ENCODE measurements around the gene AGPAT2. TPM values are rescaled to one million over a fixed set of nuclear protein-coding genes. Genes with fewer than 3 reads are reported as not detected.

Gene AGPAT2
- total RNA-seq, 2 donors from 2014 or later = 7.7 to 8.5 TPM

GRCh38 chr9:136684339-136684738 is 2.9 kb downstream of the AGPAT2 start:
- no peak overlapping the region for H3K4me3 Mint-ChIP-seq

GRCh38 chr9:136683755-136684154 is 3.5 kb downstream of the AGPAT2 start:
- no peaks in the 10 kb centered on the region for H3K27me3 Mint-ChIP-seq
- H3K36me3 Mint-ChIP-seq (ENCODE audit: low read depth) = no peaks in the 10 kb centered on the region
- H3K4me3 Mint-ChIP-seq = no peak overlapping the region
- DNase-seq (no peak), ATAC-seq (no peak)
- peaks cover 8% of the 10 kb centered on the region for H3K4me1 Mint-ChIP-seq
- H3K9me3 ChIP-seq (ENCODE audit: control insufficient read depth, low read length, poor library complexity, severe bottlenecking) = no peaks in the 10 kb centered on the region
- no peak overlapping the region for H3K27ac Mint-ChIP-seq

More at GRCh38 chr9:136684339-136684738, 2.9 kb downstream of the AGPAT2 start:
- ATAC-seq = no peak
- H3K9me3 ChIP-seq (ENCODE audit: control insufficient read depth, low read length, poor library complexity, severe bottlenecking) = no peaks in the 10 kb centered on the region
- DNase-seq = no peak
- Mint-ChIP-seq H3K27ac (no peak overlapping the region), H3K4me1 (peaks cover 8% of the 10 kb centered on the region), H3K36me3 (ENCODE audit: low read depth) (no peaks in the 10 kb centered on the region), H3K27me3 (no peaks in the 10 kb centered on the region)

- no peaks in the 10 kb centered on the region for H3K9me3 ChIP-seq (ENCODE audit: control insufficient read depth, low read length, poor library complexity, severe bottlenecking)
- no peak overlapping the region for H3K4me3 Mint-ChIP-seq
- H3K4me1 Mint-ChIP-seq = peaks cover 8% of the 10 kb centered on the region
- ATAC-seq (no peak), DNase-seq (no peak)
- H3K27me3 Mint-ChIP-seq = no peaks in the 10 kb centered on the region
- no peak overlapping the region for H3K27ac Mint-ChIP-seq
- H3K36me3 Mint-ChIP-seq (ENCODE audit: low read depth) = no peaks in the 10 kb centered on the region
Observed at GRCh38 chr9:136683173-136683745, 4.0 kb downstream of the AGPAT2 start.

- no peaks in the 10 kb centered on the region for H3K36me3 Mint-ChIP-seq (ENCODE audit: low read depth)
- ATAC-seq (no peak), DNase-seq (no peak)
- H3K4me1 Mint-ChIP-seq = peaks cover 8% of the 10 kb centered on the region
- no peaks in the 10 kb centered on the region for H3K27me3 Mint-ChIP-seq
- no peak overlapping the region for H3K27ac Mint-ChIP-seq
- H3K4me3 Mint-ChIP-seq = no peak overlapping the region
- no peaks in the 10 kb centered on the region for H3K9me3 ChIP-seq (ENCODE audit: control insufficient read depth, low read length, poor library complexity, severe bottlenecking)
Observed at GRCh38 chr9:136682710-136683109, 4.5 kb downstream of the AGPAT2 start.

- no peaks in the 10 kb centered on the region for H3K9me3 ChIP-seq (ENCODE audit: control insufficient read depth, low read length, poor library complexity, severe bottlenecking)
- no peak for DNase-seq
- H3K4me3 Mint-ChIP-seq = no peak overlapping the region
- no peak overlapping the region for H3K27ac Mint-ChIP-seq
- no peaks in the 10 kb centered on the region for H3K27me3 Mint-ChIP-seq
- no peaks in the 10 kb centered on the region for H3K36me3 Mint-ChIP-seq (ENCODE audit: low read depth)
- H3K4me1 Mint-ChIP-seq = peaks cover 8% of the 10 kb centered on the region
- ATAC-seq = no peak
Observed at GRCh38 chr9:136681945-136682699, 5.1 kb downstream of the AGPAT2 start.

DNA sequence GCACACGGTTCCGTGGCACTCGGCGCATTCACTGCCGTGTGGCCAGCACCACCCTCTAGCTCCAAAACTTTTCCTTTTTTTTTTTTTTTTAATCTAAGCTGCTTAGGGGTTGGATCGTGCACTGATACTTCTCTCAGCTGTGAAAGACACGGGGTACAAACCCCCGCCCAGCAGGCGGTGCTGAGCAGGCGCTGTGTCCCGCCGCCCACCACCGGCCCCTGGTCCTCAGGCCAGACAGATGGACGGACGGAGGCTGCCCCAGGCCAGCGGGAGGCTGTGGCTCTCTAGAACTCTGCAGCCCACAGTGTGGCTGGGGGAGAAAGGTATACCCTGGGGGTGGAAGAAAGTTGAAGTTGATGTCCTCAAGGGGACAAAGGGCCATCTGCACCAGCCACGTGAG is 6.2 kb downstream of the AGPAT2 start:
- Mint-ChIP-seq H3K4me3 (no peak overlapping the region), H3K27me3 (no peaks in the 10 kb centered on the region), H3K36me3 (ENCODE audit: low read depth) (no peaks in the 10 kb centered on the region), H3K27ac (no peak overlapping the region), H3K4me1 (peaks cover 3% of the 10 kb centered on the region)
- DNase-seq = no peak
- no peak for ATAC-seq
- no peaks in the 10 kb centered on the region for H3K9me3 ChIP-seq (ENCODE audit: control insufficient read depth, low read length, poor library complexity, severe bottlenecking)

DNA sequence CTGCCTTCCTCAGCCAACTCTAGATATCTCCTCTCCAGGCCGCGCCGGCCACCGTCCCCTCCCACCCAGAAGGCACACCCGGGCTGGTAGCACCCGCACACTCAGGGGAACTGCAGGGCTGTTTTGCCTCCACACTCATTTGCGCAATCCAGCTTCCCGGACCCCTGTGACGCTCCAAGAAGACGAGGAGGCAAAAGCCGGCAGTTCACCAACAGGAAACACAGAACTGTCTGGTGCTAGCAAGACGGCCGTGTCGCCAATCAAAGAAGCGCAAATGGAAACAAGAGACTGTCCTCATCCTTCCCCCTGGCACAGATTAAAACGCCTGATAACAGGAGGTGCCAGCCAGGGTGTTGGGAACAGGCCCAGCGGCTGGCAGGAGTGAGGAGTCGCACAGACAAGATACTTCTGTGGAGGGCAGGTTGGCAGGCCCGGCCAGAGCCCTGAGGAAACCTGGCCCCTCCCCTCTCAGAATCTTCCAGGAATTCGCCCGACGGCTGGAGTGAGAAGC is 7.8 kb downstream of the AGPAT2 start:
- Mint-ChIP-seq H3K27ac (no peak overlapping the region), H3K4me3 (no peak overlapping the region), H3K36me3 (ENCODE audit: low read depth) (no peaks in the 10 kb centered on the region), H3K4me1 (no peaks in the 10 kb centered on the region), H3K27me3 (no peaks in the 10 kb centered on the region)
- ATAC-seq (no peak), DNase-seq (no peak)
- no peaks in the 10 kb centered on the region for H3K9me3 ChIP-seq (ENCODE audit: control insufficient read depth, low read length, poor library complexity, severe bottlenecking)

GRCh38 chr9:136678624-136679023 is 8.6 kb downstream of the AGPAT2 start:
- no peak for ATAC-seq
- H3K9me3 ChIP-seq (ENCODE audit: control insufficient read depth, low read length, poor library complexity, severe bottlenecking) = no peaks in the 10 kb centered on the region
- H3K27me3 Mint-ChIP-seq = no peaks in the 10 kb centered on the region
- DNase-seq = no peak
- no peak overlapping the region for H3K27ac Mint-ChIP-seq
- H3K4me3 Mint-ChIP-seq = no peak overlapping the region
- no peaks in the 10 kb centered on the region for H3K4me1 Mint-ChIP-seq
- no peaks in the 10 kb centered on the region for H3K36me3 Mint-ChIP-seq (ENCODE audit: low read depth)

DNA sequence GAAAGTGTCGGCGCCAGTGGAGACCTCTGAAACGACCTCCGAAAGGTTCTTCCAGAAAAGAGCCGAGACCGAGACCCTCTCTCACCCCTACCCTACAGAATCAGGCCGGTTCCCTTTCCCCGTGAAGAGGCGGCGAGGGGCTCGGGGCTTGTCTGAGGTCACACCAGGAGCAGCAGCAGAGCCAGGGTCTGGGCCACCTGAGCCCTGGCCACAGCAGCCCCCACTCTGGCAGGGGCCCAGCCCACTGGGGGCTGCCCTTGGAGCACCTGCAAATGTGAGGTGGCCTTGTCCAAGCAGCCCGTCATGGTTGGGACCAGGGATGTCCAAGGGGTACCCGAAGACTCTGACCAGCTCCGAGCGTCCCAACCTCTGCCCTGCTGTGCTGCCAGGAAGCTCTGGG is 9.2 kb downstream of the AGPAT2 start:
- no peaks in the 10 kb centered on the region for H3K27me3 Mint-ChIP-seq
- no peaks in the 10 kb centered on the region for H3K36me3 Mint-ChIP-seq (ENCODE audit: low read depth)
- DNase-seq = no peak
- H3K4me3 Mint-ChIP-seq = no peak overlapping the region
- no peaks in the 10 kb centered on the region for H3K9me3 ChIP-seq (ENCODE audit: control insufficient read depth, low read length, poor library complexity, severe bottlenecking)
- no peaks in the 10 kb centered on the region for H3K4me1 Mint-ChIP-seq
- no peak overlapping the region for H3K27ac Mint-ChIP-seq
- ATAC-seq = no peak

- Mint-ChIP-seq H3K4me3 (no peak overlapping the region), H3K27me3 (no peaks in the 10 kb centered on the region), H3K4me1 (no peaks in the 10 kb centered on the region), H3K27ac (no peak overlapping the region), H3K36me3 (ENCODE audit: low read depth) (no peaks in the 10 kb centered on the region)
- ATAC-seq (no peak), DNase-seq (no peak)
- H3K9me3 ChIP-seq (ENCODE audit: control insufficient read depth, low read length, poor library complexity, severe bottlenecking) = no peaks in the 10 kb centered on the region
Observed at GRCh38 chr9:136676920-136677686, 10.2 kb downstream of the AGPAT2 start.

GRCh38 chr9:136676297-136676794 is 10.9 kb downstream of the AGPAT2 start:
- no peaks in the 10 kb centered on the region for H3K9me3 ChIP-seq (ENCODE audit: control insufficient read depth, low read length, poor library complexity, severe bottlenecking)
- peaks cover 2% of the 10 kb centered on the region for H3K4me1 Mint-ChIP-seq
- H3K4me3 Mint-ChIP-seq = no peak overlapping the region
- DNase-seq = no peak
- no peaks in the 10 kb centered on the region for H3K36me3 Mint-ChIP-seq (ENCODE audit: low read depth)
- H3K27ac Mint-ChIP-seq = no peak overlapping the region
- H3K27me3 Mint-ChIP-seq = no peaks in the 10 kb centered on the region
- ATAC-seq = no peak

GRCh38 chr9:136675477-136676296 is 11.6 kb downstream of the AGPAT2 start:
- DNase-seq = no peak
- H3K27ac Mint-ChIP-seq = no peak overlapping the region
- H3K4me3 Mint-ChIP-seq = no peak overlapping the region
- no peaks in the 10 kb centered on the region for H3K27me3 Mint-ChIP-seq
- H3K36me3 Mint-ChIP-seq (ENCODE audit: low read depth) = no peaks in the 10 kb centered on the region
- peaks cover 2% of the 10 kb centered on the region for H3K4me1 Mint-ChIP-seq
- H3K9me3 ChIP-seq (ENCODE audit: control insufficient read depth, low read length, poor library complexity, severe bottlenecking) = no peaks in the 10 kb centered on the region
- no peak for ATAC-seq
